GM19193 (cell line): ENCODE results near the gene MDP1.

Experiments
- POLR2A ChIP-seq: IDR thresholded peaks from 4 replicates; pipeline ENCODE4 v1.6.1; 2011; ENCODE audit not compliant: insufficient read depth, insufficient read length; ENCODE audit errors: extremely low read depth

MDP1 gene

GRCh38 chr14:24238527-24239037 is 22.7 kb upstream of the MDP1 start:
- no peak for TF ChIP-seq POLR2A

- TF ChIP-seq POLR2A: no peak
Observed at GRCh38 chr14:24238123-24238522, 22.3 kb upstream of the MDP1 start.

- no peak for TF ChIP-seq POLR2A
Observed at GRCh38 chr14:24237463-24237955, 21.6 kb upstream of the MDP1 start.

- peak; percentile 22 for TF ChIP-seq POLR2A
Observed at GRCh38 chr14:24236689-24237462, 21.0 kb upstream of the MDP1 start.

GRCh38 chr14:24235804-24236688 is 20.2 kb upstream of the MDP1 start:
- TF ChIP-seq POLR2A: no peak

GRCh38 chr14:24234095-24235005 is 18.5 kb upstream of the MDP1 start:
- TF ChIP-seq POLR2A: no peak

- TF ChIP-seq POLR2A: no peak
Observed at GRCh38 chr14:24233538-24233866, 17.6 kb upstream of the MDP1 start.

GRCh38 chr14:24232645-24233537 is 17.0 kb upstream of the MDP1 start, which contains the start of gene GMPR2:
TSS of gene GMPR2 (plus strand) at chr14:24232929. CDS start at chr14:24233254, 325 bp downstream.
- peak; percentile 60 for TF ChIP-seq POLR2A

GRCh38 chr14:24232121-24232644 is 16.3 kb upstream of the MDP1 start, which contains the start of gene NEDD8:
TSS of gene NEDD8 (minus strand) at chr14:24232367. CDS start at chr14:24232267, 100 bp downstream.
- TF ChIP-seq POLR2A: peak; percentile 53

GRCh38 chr14:24231263-24232120 is 15.6 kb upstream of the MDP1 start:
- TF ChIP-seq POLR2A: no peak

- no peak for TF ChIP-seq POLR2A
Observed at GRCh38 chr14:24228902-24229301, 13.0 kb upstream of the MDP1 start.

- no peak for TF ChIP-seq POLR2A
Observed at GRCh38 chr14:24226473-24226872, 10.6 kb upstream of the MDP1 start.
